ENCODE results near the gene MCC.

DNA sequence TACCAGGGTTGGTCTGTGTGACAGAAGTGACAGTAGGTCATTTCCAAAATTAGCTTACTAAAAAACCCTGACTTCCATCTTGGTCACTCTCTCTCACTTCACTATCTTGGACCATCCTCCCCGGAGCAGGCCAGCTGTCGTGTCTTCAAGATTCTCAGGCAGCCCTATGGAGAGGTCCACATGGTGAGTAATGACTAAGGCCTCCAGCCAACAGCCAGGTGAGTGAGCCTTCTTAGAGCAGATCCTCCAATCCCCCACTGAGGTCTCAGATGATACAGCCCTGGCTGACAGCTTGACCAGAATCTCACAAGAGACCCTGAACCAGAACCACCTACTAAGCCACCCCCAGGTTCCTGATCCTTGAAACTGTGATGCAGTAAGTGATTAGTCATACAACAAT lies 419.7 kb downstream of the MCC start:
- TF ChIP-seq, protein P1, sequence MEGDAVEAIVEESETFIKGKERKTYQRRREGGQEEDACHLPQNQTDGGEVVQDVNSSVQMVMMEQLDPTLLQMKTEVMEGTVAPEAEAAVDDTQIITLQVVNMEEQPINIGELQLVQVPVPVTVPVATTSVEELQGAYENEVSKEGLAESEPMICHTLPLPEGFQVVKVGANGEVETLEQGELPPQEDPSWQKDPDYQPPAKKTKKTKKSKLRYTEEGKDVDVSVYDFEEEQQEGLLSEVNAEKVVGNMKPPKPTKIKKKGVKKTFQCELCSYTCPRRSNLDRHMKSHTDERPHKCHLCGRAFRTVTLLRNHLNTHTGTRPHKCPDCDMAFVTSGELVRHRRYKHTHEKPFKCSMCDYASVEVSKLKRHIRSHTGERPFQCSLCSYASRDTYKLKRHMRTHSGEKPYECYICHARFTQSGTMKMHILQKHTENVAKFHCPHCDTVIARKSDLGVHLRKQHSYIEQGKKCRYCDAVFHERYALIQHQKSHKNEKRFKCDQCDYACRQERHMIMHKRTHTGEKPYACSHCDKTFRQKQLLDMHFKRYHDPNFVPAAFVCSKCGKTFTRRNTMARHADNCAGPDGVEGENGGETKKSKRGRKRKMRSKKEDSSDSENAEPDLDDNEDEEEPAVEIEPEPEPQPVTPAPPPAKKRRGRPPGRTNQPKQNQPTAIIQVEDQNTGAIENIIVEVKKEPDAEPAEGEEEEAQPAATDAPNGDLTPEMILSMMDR (conservative IDR thresholded peaks at IDR 0.05; ENCODE audit: low read depth, low read length), result no peak
- TF ChIP-seq EZH2 (IDR thresholded peaks at IDR 0.05; ENCODE audit: low read length, unreplicated experiment) (no peak), EZH2phosphoT487 (IDR thresholded peaks at IDR 0.05; ENCODE audit: borderline replicate concordance, low read length) (no peak)

Data from PC-3 (cell line).